Stimulated activated CD8-positive, alpha-beta memory T cell treated with anti-CD3 and anti-CD28 coated beads, Interleukin-7, amount 100 ng/mL, for 1 hour (primary cell): Measurements from ENCODE around the gene KLHL36.

Experiments used
- DNase-seq, 2 donors: peaks; one replicate each; pipeline ENCODE4 v3.0.0-alpha.2; 2020; ENCODE audit warnings: low read depth in 2 of 2

KLHL36 gene

GRCh38 chr16:84643674-84644073 lies 4.6 kb upstream of the KLHL36 start:
- DNase-seq: no peak

GRCh38 chr16:84648595-84649510 lies 542 bp downstream of the KLHL36 start:
- peak in 1 of 2 donors; percentile 6 for DNase-seq

- no peak for DNase-seq
These were observed 1.2 kb downstream of the KLHL36 start for GRCh38 chr16:84649511-84649861.

GRCh38 chr16:84650062-84650991 lies 2.0 kb downstream of the KLHL36 start:
- no peak for DNase-seq

GRCh38 chr16:84652566-84652965 lies 4.3 kb downstream of the KLHL36 start:
- DNase-seq: no peak

GRCh38 chr16:84654238-84654637 lies 5.9 kb downstream of the KLHL36 start:
- DNase-seq: no peak

- DNase-seq: no peak
These were observed 6.7 kb downstream of the KLHL36 start for GRCh38 chr16:84654998-84655397.

GRCh38 chr16:84656649-84657048 lies 8.3 kb downstream of the KLHL36 start:
- no peak for DNase-seq

GRCh38 chr16:84657229-84657837 lies 9.0 kb downstream of the KLHL36 start:
- DNase-seq: no peak

- no peak for DNase-seq
These were observed 10.4 kb downstream of the KLHL36 start for GRCh38 chr16:84658690-84659089.

GRCh38 chr16:84659656-84660300 lies 11.5 kb downstream of the KLHL36 start:
- DNase-seq: no peak

- DNase-seq: no peak
These were observed 12.7 kb downstream of the KLHL36 start for GRCh38 chr16:84660973-84661372.

- DNase-seq: no peak
These were observed 13.2 kb downstream of the KLHL36 start for GRCh38 chr16:84661418-84662060.

- no peak for DNase-seq
These were observed 14.2 kb downstream of the KLHL36 start for GRCh38 chr16:84662471-84662870.

- no peak for DNase-seq
These were observed 15.3 kb downstream of the KLHL36 start for GRCh38 chr16:84663433-84664101.

- DNase-seq: no peak
These were observed 17.0 kb downstream of the KLHL36 start for GRCh38 chr16:84665359-84665758.

- no peak for DNase-seq
These were observed 17.5 kb downstream of the KLHL36 start for GRCh38 chr16:84665843-84666242.

GRCh38 chr16:84667600-84668309 lies 19.4 kb downstream of the KLHL36 start:
- no peak for DNase-seq

GRCh38 chr16:84670063-84670462 lies 21.8 kb downstream of the KLHL36 start:
- DNase-seq: no peak
